Measurements from ENCODE around the gene RPH3AL.
"Not testable (repeated sequence)": the region's sequence is repeated elsewhere in the genome, so short reads cannot be mapped to it uniquely, and the experiment has no call there.

The RPH3AL gene

GRCh38 chr17:320139-320538 is 32.5 kb downstream of the RPH3AL start:
- TF ChIP-seq ZNF121 (tag by site-specific recombination; IDR thresholded peaks at IDR 0.05), result no peak
- TF ChIP-seq TCF7L2 (IDR thresholded peaks at IDR 0.05; ENCODE audit: borderline replicate concordance, low read depth, low read length), result no peak
- TF ChIP-seq ZNF311 (tag by site-specific recombination; IDR thresholded peaks at IDR 0.05; ENCODE audit: borderline replicate concordance), result no peak
- no peak for TF ChIP-seq ZNF677 (tag by site-specific recombination; IDR thresholded peaks at IDR 0.05)
- TF ChIP-seq ZNF391 (tag by site-specific recombination; IDR thresholded peaks at IDR 0.05; ENCODE audit: borderline replicate concordance, low read depth), result no peak
- TF ChIP-seq, protein P1, sequence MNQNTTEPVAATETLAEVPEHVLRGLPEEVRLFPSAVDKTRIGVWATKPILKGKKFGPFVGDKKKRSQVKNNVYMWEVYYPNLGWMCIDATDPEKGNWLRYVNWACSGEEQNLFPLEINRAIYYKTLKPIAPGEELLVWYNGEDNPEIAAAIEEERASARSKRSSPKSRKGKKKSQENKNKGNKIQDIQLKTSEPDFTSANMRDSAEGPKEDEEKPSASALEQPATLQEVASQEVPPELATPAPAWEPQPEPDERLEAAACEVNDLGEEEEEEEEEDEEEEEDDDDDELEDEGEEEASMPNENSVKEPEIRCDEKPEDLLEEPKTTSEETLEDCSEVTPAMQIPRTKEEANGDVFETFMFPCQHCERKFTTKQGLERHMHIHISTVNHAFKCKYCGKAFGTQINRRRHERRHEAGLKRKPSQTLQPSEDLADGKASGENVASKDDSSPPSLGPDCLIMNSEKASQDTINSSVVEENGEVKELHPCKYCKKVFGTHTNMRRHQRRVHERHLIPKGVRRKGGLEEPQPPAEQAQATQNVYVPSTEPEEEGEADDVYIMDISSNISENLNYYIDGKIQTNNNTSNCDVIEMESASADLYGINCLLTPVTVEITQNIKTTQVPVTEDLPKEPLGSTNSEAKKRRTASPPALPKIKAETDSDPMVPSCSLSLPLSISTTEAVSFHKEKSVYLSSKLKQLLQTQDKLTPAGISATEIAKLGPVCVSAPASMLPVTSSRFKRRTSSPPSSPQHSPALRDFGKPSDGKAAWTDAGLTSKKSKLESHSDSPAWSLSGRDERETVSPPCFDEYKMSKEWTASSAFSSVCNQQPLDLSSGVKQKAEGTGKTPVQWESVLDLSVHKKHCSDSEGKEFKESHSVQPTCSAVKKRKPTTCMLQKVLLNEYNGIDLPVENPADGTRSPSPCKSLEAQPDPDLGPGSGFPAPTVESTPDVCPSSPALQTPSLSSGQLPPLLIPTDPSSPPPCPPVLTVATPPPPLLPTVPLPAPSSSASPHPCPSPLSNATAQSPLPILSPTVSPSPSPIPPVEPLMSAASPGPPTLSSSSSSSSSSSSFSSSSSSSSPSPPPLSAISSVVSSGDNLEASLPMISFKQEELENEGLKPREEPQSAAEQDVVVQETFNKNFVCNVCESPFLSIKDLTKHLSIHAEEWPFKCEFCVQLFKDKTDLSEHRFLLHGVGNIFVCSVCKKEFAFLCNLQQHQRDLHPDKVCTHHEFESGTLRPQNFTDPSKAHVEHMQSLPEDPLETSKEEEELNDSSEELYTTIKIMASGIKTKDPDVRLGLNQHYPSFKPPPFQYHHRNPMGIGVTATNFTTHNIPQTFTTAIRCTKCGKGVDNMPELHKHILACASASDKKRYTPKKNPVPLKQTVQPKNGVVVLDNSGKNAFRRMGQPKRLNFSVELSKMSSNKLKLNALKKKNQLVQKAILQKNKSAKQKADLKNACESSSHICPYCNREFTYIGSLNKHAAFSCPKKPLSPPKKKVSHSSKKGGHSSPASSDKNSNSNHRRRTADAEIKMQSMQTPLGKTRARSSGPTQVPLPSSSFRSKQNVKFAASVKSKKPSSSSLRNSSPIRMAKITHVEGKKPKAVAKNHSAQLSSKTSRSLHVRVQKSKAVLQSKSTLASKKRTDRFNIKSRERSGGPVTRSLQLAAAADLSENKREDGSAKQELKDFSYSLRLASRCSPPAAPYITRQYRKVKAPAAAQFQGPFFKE (tag by site-specific recombination; IDR thresholded peaks at IDR 0.05; ENCODE audit: borderline replicate concordance), result no peak
- no peak for TF ChIP-seq ZNF239 (tag by site-specific recombination; IDR thresholded peaks at IDR 0.05)
- no peak for TF ChIP-seq ZNF175 (tag by site-specific recombination; IDR thresholded peaks at IDR 0.05)
- no peak for TF ChIP-seq YY2 (tag by site-specific recombination; IDR thresholded peaks at IDR 0.05)
- no peak for TF ChIP-seq ZNF600 (tag by site-specific recombination; IDR thresholded peaks at IDR 0.05)
- TF ChIP-seq ZNF223 (tag by site-specific recombination; IDR thresholded peaks at IDR 0.05), result no peak
- TF ChIP-seq ZNF513 (tag by site-specific recombination; IDR thresholded peaks at IDR 0.05), result no peak
- no peak for TF ChIP-seq ZNF585B (tag by site-specific recombination; IDR thresholded peaks at IDR 0.05)
- TF ChIP-seq YY1 (tag by site-specific recombination; IDR thresholded peaks at IDR 0.05), result no peak
- POLR2A ChIA-PET, result no interaction called here
- CTCF ChIA-PET, result no interaction called here
- Histone ChIP-seq H3K9me3 (ENCODE audit: control insufficient read depth, insufficient read depth, low read depth, low read length) (no peaks in the 10 kb centered on the region), H3K4me3 (ENCODE audit: low read depth, low read length) (no peak overlapping the region), H3K27ac (ENCODE audit: extremely low read depth, low read depth, low read length) (no peak overlapping the region), H3K4me1 (ENCODE audit: control insufficient read depth, insufficient read depth, low read length) (no peaks in the 10 kb centered on the region), H3K36me3 (ENCODE audit: control insufficient read depth in 2 of 2, insufficient read depth in 1 of 2, low read length in 2 of 2) (peaks cover 0 to 6% of the 10 kb centered on the region in 2 experiments; a peak in 1 of 3 replicates)

GRCh38 chr17:319266-319665 is 33.3 kb downstream of the RPH3AL start:
- POLR2A ChIA-PET, result interaction anchor here (0.6 kb wide), 1 partner anchor 379 kb away, joined by 7 read pairs; no protein-coding TSS in a partner anchor
- H3K9me3 ChIP-seq (ENCODE audit: control insufficient read depth, insufficient read depth, low read depth, low read length), result no peaks in the 10 kb centered on the region
- CTCF ChIA-PET, result interaction anchor here (0.6 kb wide), 1 partner anchor 18 kb away, joined by 3 read pairs; no protein-coding TSS in a partner anchor

GRCh38 chr17:317070-317469 is 35.5 kb downstream of the RPH3AL start:
- H3K9me3 ChIP-seq (ENCODE audit: control insufficient read depth, insufficient read depth, low read depth, low read length); POLR2A ChIA-PET; H3K36me3 ChIP-seq (ENCODE audit: control insufficient read depth in 2 of 2, insufficient read depth in 1 of 2, low read length in 2 of 2); H3K4me3 ChIP-seq (ENCODE audit: low read depth, low read length); CTCF ChIA-PET; H3K4me1 ChIP-seq (ENCODE audit: control insufficient read depth, insufficient read depth, low read length); H3K27ac ChIP-seq (ENCODE audit: extremely low read depth, low read depth, low read length): not testable (repeated sequence)

More at GRCh38 chr17:319266-319665, 33.3 kb downstream of the RPH3AL start:
- Histone ChIP-seq H3K4me3 (ENCODE audit: low read depth, low read length) (no peak overlapping the region), H3K27ac (ENCODE audit: extremely low read depth, low read depth, low read length) (no peak overlapping the region), H3K4me1 (ENCODE audit: control insufficient read depth, insufficient read depth, low read length) (no peaks in the 10 kb centered on the region), H3K36me3 (ENCODE audit: control insufficient read depth in 2 of 2, insufficient read depth in 1 of 2, low read length in 2 of 2) (peaks cover 0 to 6% of the 10 kb centered on the region in 2 experiments; a peak in 1 of 3 replicates)
- TF ChIP-seq ZNF747 (tag by site-specific recombination; IDR thresholded peaks at IDR 0.05) (no peak), ZNF433 (tag by site-specific recombination; IDR thresholded peaks at IDR 0.05; ENCODE audit: low read depth) (no peak), ZIC2 (tag by site-specific recombination; IDR thresholded peaks at IDR 0.05) (no peak), ZNF132 (tag by site-specific recombination; IDR thresholded peaks at IDR 0.05; ENCODE audit: borderline replicate concordance) (no peak), ZNF26 (tag by site-specific recombination; IDR thresholded peaks at IDR 0.05) (no peak), ZNF114 (tag by site-specific recombination; IDR thresholded peaks at IDR 0.05) (no peak)
- TF ChIP-seq, protein P2, sequence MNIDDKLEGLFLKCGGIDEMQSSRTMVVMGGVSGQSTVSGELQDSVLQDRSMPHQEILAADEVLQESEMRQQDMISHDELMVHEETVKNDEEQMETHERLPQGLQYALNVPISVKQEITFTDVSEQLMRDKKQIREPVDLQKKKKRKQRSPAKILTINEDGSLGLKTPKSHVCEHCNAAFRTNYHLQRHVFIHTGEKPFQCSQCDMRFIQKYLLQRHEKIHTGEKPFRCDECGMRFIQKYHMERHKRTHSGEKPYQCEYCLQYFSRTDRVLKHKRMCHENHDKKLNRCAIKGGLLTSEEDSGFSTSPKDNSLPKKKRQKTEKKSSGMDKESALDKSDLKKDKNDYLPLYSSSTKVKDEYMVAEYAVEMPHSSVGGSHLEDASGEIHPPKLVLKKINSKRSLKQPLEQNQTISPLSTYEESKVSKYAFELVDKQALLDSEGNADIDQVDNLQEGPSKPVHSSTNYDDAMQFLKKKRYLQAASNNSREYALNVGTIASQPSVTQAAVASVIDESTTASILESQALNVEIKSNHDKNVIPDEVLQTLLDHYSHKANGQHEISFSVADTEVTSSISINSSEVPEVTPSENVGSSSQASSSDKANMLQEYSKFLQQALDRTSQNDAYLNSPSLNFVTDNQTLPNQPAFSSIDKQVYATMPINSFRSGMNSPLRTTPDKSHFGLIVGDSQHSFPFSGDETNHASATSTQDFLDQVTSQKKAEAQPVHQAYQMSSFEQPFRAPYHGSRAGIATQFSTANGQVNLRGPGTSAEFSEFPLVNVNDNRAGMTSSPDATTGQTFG (tag by site-specific recombination; IDR thresholded peaks at IDR 0.05; ENCODE audit: borderline replicate concordance), result no peak
